ENCODE results near the gene GNB1L.

The GNB1L gene

GRCh38 chr22:19773470-19774040 lies 81.1 kb downstream of the GNB1L start:
- H2AK5ac ChIP-seq (ENCODE audit: low read length) = no peak overlapping the region
- no peak overlapping the region for H3K23ac ChIP-seq (ENCODE audit: low read length)
- DNase-seq = no peak
- no peak overlapping the region for H3K14ac ChIP-seq (ENCODE audit: low read length)
- peaks cover 12% of the 10 kb centered on the region for H3K27me3 ChIP-seq (ENCODE audit: insufficient read depth, low read length)
- H3K4me2 ChIP-seq (ENCODE audit: low read length) = no peak overlapping the region
- H2BK5ac ChIP-seq (ENCODE audit: low read depth, low read length, poor library complexity) = no peak overlapping the region
- H3K18ac ChIP-seq (ENCODE audit: low read length) = no peak overlapping the region
- no peak overlapping the region for H4K91ac ChIP-seq (ENCODE audit: low read depth, low read length)
- no peaks in the 10 kb centered on the region for H3K9me3 ChIP-seq (ENCODE audit: insufficient read depth, low read depth, low read length)
- H4K12ac ChIP-seq (ENCODE audit: low read depth, low read length) = no peak overlapping the region
- H3K79me1 ChIP-seq (ENCODE audit: low read length) = no peaks in the 10 kb centered on the region
- no peaks in the 10 kb centered on the region for H3K36me3 ChIP-seq (ENCODE audit: control insufficient read depth in 1 of 2, insufficient read depth in 2 of 2, low read length in 2 of 2)
- no CpG with 5 or more reads among the region's 9 CpGs for WGBS (ENCODE audit: extremely low coverage, insufficient coverage, insufficient read length)
- no peak overlapping the region for H3K9ac ChIP-seq (ENCODE audit: low read length)
- H3K79me2 ChIP-seq (ENCODE audit: control insufficient read depth, insufficient read depth, low read length, poor library complexity) = no peaks in the 10 kb centered on the region
- H3K27ac ChIP-seq (ENCODE audit: low read depth, low read length) = no peak overlapping the region
- no peak overlapping the region for H4K8ac ChIP-seq (ENCODE audit: low read depth, low read length)
- no peak overlapping the region for H2BK12ac ChIP-seq (ENCODE audit: low read length)
- H3K4me1 ChIP-seq (ENCODE audit: control insufficient read depth in 1 of 2, insufficient read depth in 2 of 2, low read length in 2 of 2) = no peaks in the 10 kb centered on the region
- H3K4me3 ChIP-seq (ENCODE audit: low read depth, low read length) = no peak overlapping the region
- no peak overlapping the region for H2BK120ac ChIP-seq (ENCODE audit: insufficient read depth, low read length, poor library complexity)
- no peak overlapping the region for H3K4ac ChIP-seq (ENCODE audit: low read depth, low read length)
- H2AFZ ChIP-seq (ENCODE audit: insufficient read depth, low read length, poor library complexity) = no peak overlapping the region

- no peaks in the 10 kb centered on the region for H3K9me3 ChIP-seq (ENCODE audit: insufficient read depth, low read depth, low read length)
- H3K23ac ChIP-seq (ENCODE audit: low read length) = no peak overlapping the region
- no peak overlapping the region for H2BK120ac ChIP-seq (ENCODE audit: insufficient read depth, low read length, poor library complexity)
- no peak overlapping the region for H3K4me2 ChIP-seq (ENCODE audit: low read length)
- H2BK12ac ChIP-seq (ENCODE audit: low read length) = no peak overlapping the region
- no peaks in the 10 kb centered on the region for H3K36me3 ChIP-seq (ENCODE audit: control insufficient read depth in 1 of 2, insufficient read depth in 2 of 2, low read length in 2 of 2)
- H3K27me3 ChIP-seq (ENCODE audit: insufficient read depth, low read length) = peaks cover 19% of the 10 kb centered on the region
- no peak overlapping the region for H4K12ac ChIP-seq (ENCODE audit: low read depth, low read length)
- no peak overlapping the region for H3K4me3 ChIP-seq (ENCODE audit: low read depth, low read length)
- no peak overlapping the region for H3K4ac ChIP-seq (ENCODE audit: low read depth, low read length)
- no peak overlapping the region for H4K91ac ChIP-seq (ENCODE audit: low read depth, low read length)
- no peaks in the 10 kb centered on the region for H3K79me1 ChIP-seq (ENCODE audit: low read length)
- no peak overlapping the region for H2AK5ac ChIP-seq (ENCODE audit: low read length)
- H3K9ac ChIP-seq (ENCODE audit: low read length) = no peak overlapping the region
- no peaks in the 10 kb centered on the region for H3K79me2 ChIP-seq (ENCODE audit: control insufficient read depth, insufficient read depth, low read length, poor library complexity)
- no peaks in the 10 kb centered on the region for H3K4me1 ChIP-seq (ENCODE audit: control insufficient read depth in 1 of 2, insufficient read depth in 2 of 2, low read length in 2 of 2)
- no peak overlapping the region for H4K8ac ChIP-seq (ENCODE audit: low read depth, low read length)
- H3K27ac ChIP-seq (ENCODE audit: low read depth, low read length) = no peak overlapping the region
- H3K14ac ChIP-seq (ENCODE audit: low read length) = no peak overlapping the region
- no CpG with 5 or more reads among the region's 25 CpGs for WGBS (ENCODE audit: extremely low coverage, insufficient coverage, insufficient read length)
- DNase-seq = no peak
- H2AFZ ChIP-seq (ENCODE audit: insufficient read depth, low read length, poor library complexity) = no peak overlapping the region
- H3K18ac ChIP-seq (ENCODE audit: low read length) = no peak overlapping the region
- H2BK5ac ChIP-seq (ENCODE audit: low read depth, low read length, poor library complexity) = no peak overlapping the region
Measured at GRCh38 chr22:19772673-19773469, 81.8 kb downstream of the GNB1L start.

GRCh38 chr22:19772422-19772672 lies 82.3 kb downstream of the GNB1L start:
- Histone ChIP-seq H3K4me2 (ENCODE audit: low read length) (no peak overlapping the region), H3K36me3 (ENCODE audit: control insufficient read depth in 1 of 2, insufficient read depth in 2 of 2, low read length in 2 of 2) (no peaks in the 10 kb centered on the region), H2BK5ac (ENCODE audit: low read depth, low read length, poor library complexity) (no peak overlapping the region), H3K18ac (ENCODE audit: low read length) (no peak overlapping the region), H2BK12ac (ENCODE audit: low read length) (no peak overlapping the region), H3K4ac (ENCODE audit: low read depth, low read length) (no peak overlapping the region), H2AFZ (ENCODE audit: insufficient read depth, low read length, poor library complexity) (no peak overlapping the region), H3K23ac (ENCODE audit: low read length) (no peak overlapping the region), H3K4me1 (ENCODE audit: control insufficient read depth in 1 of 2, insufficient read depth in 2 of 2, low read length in 2 of 2) (no peaks in the 10 kb centered on the region), H3K9me3 (ENCODE audit: insufficient read depth, low read depth, low read length) (no peaks in the 10 kb centered on the region), H2AK5ac (ENCODE audit: low read length) (no peak overlapping the region), H4K91ac (ENCODE audit: low read depth, low read length) (no peak overlapping the region), H3K4me3 (ENCODE audit: low read depth, low read length) (no peak overlapping the region), H3K27me3 (ENCODE audit: insufficient read depth, low read length) (peaks cover 24% of the 10 kb centered on the region), H3K14ac (ENCODE audit: low read length) (no peak overlapping the region), H4K12ac (ENCODE audit: low read depth, low read length) (no peak overlapping the region), H3K27ac (ENCODE audit: low read depth, low read length) (no peak overlapping the region), H3K79me2 (ENCODE audit: control insufficient read depth, insufficient read depth, low read length, poor library complexity) (no peaks in the 10 kb centered on the region), H3K9ac (ENCODE audit: low read length) (no peak overlapping the region), H2BK120ac (ENCODE audit: insufficient read depth, low read length, poor library complexity) (no peak overlapping the region), H4K8ac (ENCODE audit: low read depth, low read length) (no peak overlapping the region), H3K79me1 (ENCODE audit: low read length) (no peaks in the 10 kb centered on the region)
- no peak for DNase-seq
- WGBS (ENCODE audit: extremely low coverage, insufficient coverage, insufficient read length) = no CpG with 5 or more reads among the region's 4 CpGs

- no peak overlapping the region for H3K4me3 ChIP-seq (ENCODE audit: low read depth, low read length)
- H3K4me2 ChIP-seq (ENCODE audit: low read length) = no peak overlapping the region
- no peak overlapping the region for H4K12ac ChIP-seq (ENCODE audit: low read depth, low read length)
- H2BK120ac ChIP-seq (ENCODE audit: insufficient read depth, low read length, poor library complexity) = no peak overlapping the region
- no peak overlapping the region for H3K9ac ChIP-seq (ENCODE audit: low read length)
- H3K36me3 ChIP-seq (ENCODE audit: control insufficient read depth in 1 of 2, insufficient read depth in 2 of 2, low read length in 2 of 2) = no peaks in the 10 kb centered on the region
- no peak overlapping the region for H2BK5ac ChIP-seq (ENCODE audit: low read depth, low read length, poor library complexity)
- no peaks in the 10 kb centered on the region for H3K79me1 ChIP-seq (ENCODE audit: low read length)
- no peak overlapping the region for H3K14ac ChIP-seq (ENCODE audit: low read length)
- H3K79me2 ChIP-seq (ENCODE audit: control insufficient read depth, insufficient read depth, low read length, poor library complexity) = no peaks in the 10 kb centered on the region
- no peak overlapping the region for H3K27ac ChIP-seq (ENCODE audit: low read depth, low read length)
- H4K8ac ChIP-seq (ENCODE audit: low read depth, low read length) = no peak overlapping the region
- no peak overlapping the region for H3K4ac ChIP-seq (ENCODE audit: low read depth, low read length)
- H3K9me3 ChIP-seq (ENCODE audit: insufficient read depth, low read depth, low read length) = no peaks in the 10 kb centered on the region
- peaks cover 2 to 3% of the 10 kb centered on the region in 2 experiments for H3K4me1 ChIP-seq (ENCODE audit: control insufficient read depth in 1 of 2, insufficient read depth in 2 of 2, low read length in 2 of 2)
- H2AFZ ChIP-seq (ENCODE audit: insufficient read depth, low read length, poor library complexity) = no peak overlapping the region
- H2AK5ac ChIP-seq (ENCODE audit: low read length) = no peak overlapping the region
- no CpG with 5 or more reads among the region's 25 CpGs for WGBS (ENCODE audit: extremely low coverage, insufficient coverage, insufficient read length)
- H3K18ac ChIP-seq (ENCODE audit: low read length) = no peak overlapping the region
- no peak for DNase-seq
- no peak overlapping the region for H3K23ac ChIP-seq (ENCODE audit: low read length)
- H4K91ac ChIP-seq (ENCODE audit: low read depth, low read length) = no peak overlapping the region
- H2BK12ac ChIP-seq (ENCODE audit: low read length) = no peak overlapping the region
- peaks cover 41% of the 10 kb centered on the region for H3K27me3 ChIP-seq (ENCODE audit: insufficient read depth, low read length)
Measured at GRCh38 chr22:19770349-19771220, 84.1 kb downstream of the GNB1L start.

Measured in trophoblast cell (in vitro differentiated cells and primary cell).